H1 (cell line): ENCODE data around the gene PSKH1. TPM values are rescaled to one million over a fixed set of nuclear protein-coding genes. Genes with fewer than 3 reads are reported as not detected.

Experiments used
- CTCF ChIA-PET: fragments of 300-600 bp; sonication (Branson Sonifier 250); formaldehyde crosslinking; loops from one replicate; lab custom pipeline; 2021; ENCODE audit not compliant: partially characterized antibody; lab: Charles Lee
- POLR2A ChIA-PET: fragments of 300-600 bp; sonication (Branson Sonifier 250); formaldehyde crosslinking; loops from one replicate; lab custom pipeline; 2021; ENCODE audit warnings: inconsistent platforms; ENCODE audit not compliant: partially characterized antibody; lab: Charles Lee
- DNase-seq, 2 experiments: peaks; one replicate each; pipeline versions ENCODE4 v3.0.0 to v3.0.0-alpha.2; 2010 to 2022; ENCODE audit warnings: low spot score in 2 of 2, low read depth in 1 of 2, mixed read lengths in 1 of 2
- FAIRE-seq: peaks from 2 replicates; lab custom pipeline; 2011; peaks lifted over from hg19 to GRCh38; lab: Jason Lieb, UNC
- H2AFZ ChIP-seq: 2 replicates; pipeline ENCODE4 v1.8.1; 2012; ENCODE audit warnings: low read length, inconsistent platforms
- H2AK5ac ChIP-seq: 2 replicates; pipeline ENCODE4 v1.6.1; 2013; ENCODE audit warnings: low read depth, low read length
- H2BK120ac ChIP-seq: replicated peaks from 2 replicates; pipeline ENCODE3; 2013; ENCODE audit warnings: low read depth, low read length, inconsistent platforms
- H2BK12ac ChIP-seq: 2 replicates; pipeline ENCODE4 v1.6.1; 2013; ENCODE audit warnings: low read depth, low read length
- H2BK15ac ChIP-seq: 2 replicates; pipeline ENCODE4 v1.6.1; 2013; ENCODE audit warnings: low read length
- H2BK20ac ChIP-seq: 2 replicates; pipeline ENCODE4 v1.6.1; 2013; ENCODE audit warnings: low read length
- H2BK5ac ChIP-seq: 2 replicates; pipeline ENCODE4 v1.6.1; 2013; ENCODE audit warnings: low read depth, low read length
- H3K14ac ChIP-seq: 2 replicates; pipeline ENCODE4 v1.6.1; 2013; ENCODE audit warnings: inconsistent platforms; ENCODE audit not compliant: insufficient read length
- H3K18ac ChIP-seq: 2 replicates; pipeline ENCODE4 v1.6.1; 2013; ENCODE audit warnings: low read length; ENCODE audit errors: extremely low read depth
- H3K23ac ChIP-seq: 2 replicates; pipeline ENCODE4 v1.6.1; 2013; ENCODE audit warnings: inconsistent platforms; ENCODE audit not compliant: insufficient read length
- H3K23me2 ChIP-seq: 2 replicates; pipeline ENCODE4 v1.6.1; 2013; ENCODE audit warnings: low read depth, low read length
- H3K27ac ChIP-seq: 2 replicates; pipeline ENCODE4 v1.6.1; 2011; ENCODE audit warnings: low read depth, low read length, inconsistent platforms
- H3K27me3 ChIP-seq, 4 experiments: replicated peaks in 1 of 4; 1 replicate in 1 of 4; 2 replicates in 3 of 4; pipeline versions ENCODE4 v1.6.1 to v1.8.1; 2011 to 2013; ENCODE audit warnings: low read length in 3 of 4, mild to moderate bottlenecking in 3 of 4, inconsistent platforms in 2 of 4, mixed read lengths in 2 of 4, moderate library complexity in 1 of 4; ENCODE audit not compliant: control insufficient read depth in 3 of 4, insufficient read depth in 3 of 4; ENCODE audit errors: extremely low read depth in 1 of 4
- H3K36me3 ChIP-seq, 4 experiments: 2 replicates each; pipeline versions ENCODE4 v1.6.1 to v1.8.1; 2011 to 2013; ENCODE audit warnings: mild to moderate bottlenecking in 4 of 4, low read length in 3 of 4, moderate library complexity in 2 of 4, control low read depth in 1 of 4, inconsistent platforms in 1 of 4; ENCODE audit not compliant: insufficient read depth in 4 of 4, control insufficient read depth in 2 of 4
- H3K4ac ChIP-seq: replicated peaks from 2 replicates; pipeline ENCODE3; 2013; ENCODE audit warnings: low read length, low read depth, mixed read lengths, inconsistent platforms; ENCODE audit not compliant: insufficient read length
- H3K4me1 ChIP-seq, 4 experiments: replicated peaks in 1 of 4; 1 replicate in 1 of 4; 2 replicates in 3 of 4; pipeline versions ENCODE4 v1.6.1 to v1.8.1; 2011 to 2013; ENCODE audit warnings: low read length in 3 of 4, inconsistent platforms in 2 of 4, mixed read lengths in 1 of 4; ENCODE audit not compliant: insufficient read depth in 4 of 4, control insufficient read depth in 3 of 4
- H3K4me2 ChIP-seq, 2 experiments: 2 replicates each; pipeline versions ENCODE4 v1.6.1 to v1.8.1; 2011 to 2013; ENCODE audit warnings: low read depth in 2 of 2, low read length in 2 of 2, control low read depth in 1 of 2, inconsistent platforms in 1 of 2, mild to moderate bottlenecking in 1 of 2; ENCODE audit not compliant: insufficient read depth in 1 of 2
- H3K4me3 ChIP-seq, 4 experiments: fragments of 200-600, 300-600 bp in 1 of 4; sonication (generic), shearing (Covaris generic), sonication (Bioruptor Twin) in 1 of 4; 2 replicates each; pipeline versions ENCODE4 v1.5.1 to v1.8.1; 2011 to 2016; ENCODE audit warnings: low read length in 4 of 4, low read depth in 3 of 4, control low read depth in 2 of 4, inconsistent platforms in 2 of 4, mild to moderate bottlenecking in 2 of 4, mixed read lengths in 1 of 4, moderate library complexity in 1 of 4; ENCODE audit not compliant: insufficient read depth in 2 of 4; ENCODE audit errors: extremely low read depth in 1 of 4
- H3K56ac ChIP-seq: replicated peaks from 2 replicates; pipeline ENCODE3; 2013; ENCODE audit warnings: low read depth, mild to moderate bottlenecking, mixed read lengths, low read length, inconsistent platforms; ENCODE audit not compliant: insufficient read length
- H3K79me1 ChIP-seq: 2 replicates; pipeline ENCODE4 v1.6.1; 2013; ENCODE audit warnings: low read depth, low read length, control low read depth
- H3K79me2 ChIP-seq, 2 experiments: 2 replicates each; pipeline versions ENCODE4 v1.6.1 to v1.8.1; 2012 to 2013; ENCODE audit warnings: low read length in 2 of 2, mild to moderate bottlenecking in 2 of 2, inconsistent platforms in 1 of 2; ENCODE audit not compliant: insufficient read depth in 2 of 2, control insufficient read depth in 1 of 2
- H3K9ac ChIP-seq, 4 experiments: replicated peaks in 1 of 4; 1 replicate in 1 of 4; 2 replicates in 3 of 4; pipeline versions ENCODE4 v1.6.1 to v1.8.1; 2011 to 2013; ENCODE audit warnings: low read depth in 3 of 4, low read length in 3 of 4, control low read depth in 2 of 4, mild to moderate bottlenecking in 2 of 4, moderate library complexity in 2 of 4, inconsistent platforms in 1 of 4; ENCODE audit errors: extremely low read depth in 1 of 4
- H3K9me3 ChIP-seq, 2 experiments: 2 replicates each; pipeline versions ENCODE4 v1.6.1 to v1.8.1; 2012 to 2013; ENCODE audit warnings: mild to moderate bottlenecking in 2 of 2, moderate library complexity in 2 of 2, control low read depth in 1 of 2, inconsistent platforms in 1 of 2, low read depth in 1 of 2, low read length in 1 of 2, mixed read lengths in 1 of 2; ENCODE audit not compliant: insufficient read depth in 2 of 2
- H4K20me1 ChIP-seq, 2 experiments: replicated peaks in 1 of 2; 2 replicates each; pipeline versions ENCODE3 to v1.8.1; 2011 to 2013; ENCODE audit warnings: inconsistent platforms in 2 of 2, low read length in 2 of 2, mild to moderate bottlenecking in 1 of 2; ENCODE audit not compliant: insufficient read depth in 2 of 2, control insufficient read depth in 1 of 2
- H4K5ac ChIP-seq: 2 replicates; pipeline ENCODE4 v1.6.1; 2013; ENCODE audit warnings: low read length, low read depth, mixed read lengths, inconsistent platforms; ENCODE audit not compliant: insufficient read length
- H4K8ac ChIP-seq: 2 replicates; pipeline ENCODE4 v1.8.0; 2013; ENCODE audit warnings: mild to moderate bottlenecking, moderate library complexity, low read length, inconsistent platforms; ENCODE audit not compliant: insufficient read depth; ENCODE audit errors: extremely low read depth
- H4K91ac ChIP-seq: replicated peaks from 2 replicates; pipeline ENCODE3; 2013; ENCODE audit warnings: low read length, mixed read lengths, inconsistent platforms; ENCODE audit not compliant: insufficient read length
- ATF3 ChIP-seq: IDR thresholded peaks from 2 replicates; pipeline ENCODE4 v1.6.1; 2011; ENCODE audit warnings: low read depth, mild to moderate bottlenecking, low read length; ENCODE audit not compliant: insufficient read depth
- BCL11A ChIP-seq, 2 experiments: IDR thresholded peaks; one replicate each; pipeline ENCODE4 v1.6.1; 2011; ENCODE audit warnings: low read depth in 2 of 2, low read length in 2 of 2, mild to moderate bottlenecking in 2 of 2
- CBX5 ChIP-seq: fragments of 300-800, 300-1000 bp; sonication (generic); IDR thresholded peaks from 2 replicates; pipeline ENCODE4 v1.7.1; 2016; ENCODE audit warnings: antibody characterized with exemption, low read length, low read depth
- CBX8 ChIP-seq: fragments of 300-800, 300-1000 bp; sonication (generic); IDR thresholded peaks from 2 replicates; pipeline ENCODE4 v1.7.1; 2016; ENCODE audit warnings: low read depth, low read length, borderline replicate concordance
- CREB1 ChIP-seq: IDR thresholded peaks from 2 replicates; pipeline ENCODE4 v1.6.1; 2012; ENCODE audit warnings: inconsistent platforms
- KDM4A ChIP-seq: IDR thresholded peaks from one replicate; pipeline ENCODE4 v1.7.1; 2012; ENCODE audit warnings: low read depth, mild to moderate bottlenecking, moderate library complexity, low read length, inconsistent platforms; ENCODE audit not compliant: severe bottlenecking
- POU5F1 ChIP-seq: IDR thresholded peaks from 2 replicates; pipeline ENCODE4 v1.6.1; 2011; ENCODE audit warnings: low read depth, mild to moderate bottlenecking, low read length, moderate library complexity
- RBBP5 ChIP-seq: IDR thresholded peaks from 2 replicates; pipeline ENCODE4 v1.7.1; 2012; ENCODE audit warnings: low read depth, mild to moderate bottlenecking, inconsistent platforms, low read length, moderate library complexity, borderline replicate concordance
- TAF7 ChIP-seq: optimal IDR thresholded peaks from 2 replicates; pipeline ENCODE3; 2011; ENCODE audit warnings: low read depth, mild to moderate bottlenecking, inconsistent platforms, low read length, moderate library complexity, borderline replicate concordance
- TBP ChIP-seq: IDR thresholded peaks from 2 replicates; pipeline ENCODE4 v1.6.1; 2011; ENCODE audit warnings: low read depth, low read length, improper control_type of control experiment
- whole genome bisulfite sequencing, 2 experiments: shearing (Covaris generic) in 1 of 2; methylation state at CpG; one replicate each; pipeline versions ENCODE4 v1.1.6 to v1.1.7; 2013 to 2015; ENCODE audit warnings: low lambda C conversion rate in 2 of 2, mixed read lengths in 2 of 2, inconsistent platforms in 1 of 2, low coverage in 1 of 2, missing lambda C conversion rate in 1 of 2; ENCODE audit not compliant: insufficient replicate concordance in 2 of 2, insufficient coverage in 1 of 2, insufficient read length in 1 of 2; ENCODE audit errors: extremely low coverage in 1 of 2, missing lambda C conversion rate in 1 of 2; 5-methylcytosine and 5-hydroxymethylcytosine counted together
- polyA plus RNA-seq, 7 experiments: library from polyadenylated mRNA; depleted of rRNA in 3 of 7; stranded (reverse) in 5 of 7; unstranded in 2 of 7; fragments of >200 nt in 5 of 7; fragments of 200-250 nt in 2 of 7; gene quantifications; 1 replicate in 5 of 7; 2 replicates in 1 of 7; 4 replicates in 1 of 7; pipeline versions ENCODE4 v1.2.1 to v1.2.3, GENCODE V29; 2011 to 2013; ENCODE audit warnings: missing spikeins in 2 of 7, mixed read lengths in 2 of 7
- total RNA-seq: library from RNA; stranded (reverse); fragmentation: NEBNext Ultra II Directional; extraction: Animal tissue kit (Norgen Biotek cat#: 25700); gene quantifications from 2 replicates; pipeline ENCODE4 v1.2.1, GENCODE V29; 2021
- TF ChIP-seq, protein P1 (sequence below), 3 experiments: IDR thresholded peaks; 1 replicate in 2 of 3; 2 replicates in 1 of 3; pipeline versions ENCODE4 v1.5.1 to v1.6.1; 2011; ENCODE audit warnings: low read length in 3 of 3, mild to moderate bottlenecking in 3 of 3, inconsistent platforms in 2 of 3, low read depth in 1 of 3, moderate library complexity in 1 of 3; ENCODE audit not compliant: insufficient read depth in 1 of 3; ENCODE audit errors: control extremely low read depth in 1 of 3

The PSKH1 gene
- total and polyA plus RNA-seq, 2 of the 8 experiments (the other 6 are each of a cell fraction or from before 2014, with no cell fraction given): 24.8 to 51.0 TPM

- no peak overlapping the region for H2BK120ac ChIP-seq
- no peak overlapping the region for H2BK5ac ChIP-seq
- no peak overlapping the region for H3K23ac ChIP-seq
- H3K36me3 ChIP-seq: peaks cover 31 to 57% (median 48%) of the 10 kb centered on the region in 4 experiments
- no peak overlapping the region for H4K8ac ChIP-seq
- no peak for TF ChIP-seq POU5F1
- TF ChIP-seq TBP: no peak
- no peak for TF ChIP-seq CBX8
- no peak for TF ChIP-seq KDM4A
- TF ChIP-seq CBX5: no peak
- TF ChIP-seq, protein P1, sequence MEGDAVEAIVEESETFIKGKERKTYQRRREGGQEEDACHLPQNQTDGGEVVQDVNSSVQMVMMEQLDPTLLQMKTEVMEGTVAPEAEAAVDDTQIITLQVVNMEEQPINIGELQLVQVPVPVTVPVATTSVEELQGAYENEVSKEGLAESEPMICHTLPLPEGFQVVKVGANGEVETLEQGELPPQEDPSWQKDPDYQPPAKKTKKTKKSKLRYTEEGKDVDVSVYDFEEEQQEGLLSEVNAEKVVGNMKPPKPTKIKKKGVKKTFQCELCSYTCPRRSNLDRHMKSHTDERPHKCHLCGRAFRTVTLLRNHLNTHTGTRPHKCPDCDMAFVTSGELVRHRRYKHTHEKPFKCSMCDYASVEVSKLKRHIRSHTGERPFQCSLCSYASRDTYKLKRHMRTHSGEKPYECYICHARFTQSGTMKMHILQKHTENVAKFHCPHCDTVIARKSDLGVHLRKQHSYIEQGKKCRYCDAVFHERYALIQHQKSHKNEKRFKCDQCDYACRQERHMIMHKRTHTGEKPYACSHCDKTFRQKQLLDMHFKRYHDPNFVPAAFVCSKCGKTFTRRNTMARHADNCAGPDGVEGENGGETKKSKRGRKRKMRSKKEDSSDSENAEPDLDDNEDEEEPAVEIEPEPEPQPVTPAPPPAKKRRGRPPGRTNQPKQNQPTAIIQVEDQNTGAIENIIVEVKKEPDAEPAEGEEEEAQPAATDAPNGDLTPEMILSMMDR (IDR thresholded peaks at IDR 0.05; ENCODE audit: control extremely low read depth in 1 of 3, insufficient read depth in 1 of 3, low read depth in 1 of 3, low read length in 3 of 3): no peak
- no peak for TF ChIP-seq ATF3
- TF ChIP-seq TAF7: no peak
- no peak for TF ChIP-seq BCL11A (IDR thresholded peaks at IDR 0.05; ENCODE audit: low read depth in 2 of 2, low read length in 2 of 2)
- no peak for TF ChIP-seq CREB1
- TF ChIP-seq RBBP5: no peak
- no peaks in the 10 kb centered on the region for H3K27me3 ChIP-seq
- DNase-seq: no peak
- no peak overlapping the region for H2BK12ac ChIP-seq
- H2BK15ac ChIP-seq: no peak overlapping the region
- no peak overlapping the region for H3K27ac ChIP-seq
- H3K4ac ChIP-seq: no peak overlapping the region
- H2AK5ac ChIP-seq: no peak overlapping the region
- H3K4me3 ChIP-seq: no peak overlapping the region
- no peak overlapping the region for H3K9ac ChIP-seq
- peaks cover 13% of the 10 kb centered on the region for H3K79me1 ChIP-seq
- H3K23me2 ChIP-seq: no peaks in the 10 kb centered on the region; the same call in 1 of the 2 replicates
- ChIA-PET POLR2A (interaction anchor here (0.9 to 1.4 kb wide), 3 partner anchors 11 to 51 kb away, joined by 3 read pairs; no protein-coding TSS in a partner anchor), CTCF (interaction anchor here (0.8 to 21.8 kb wide), 7 partner anchors 13 to 64 kb away, joined by 3 to 623 read pairs (median 4); partner anchors contain the start of genes CTRL, LCAT and PSMB10)
- H3K4me1 ChIP-seq: peaks cover 0 to 7% (median 3%) of the 10 kb centered on the region in 4 experiments; a peak in 3 of 7 replicates
- WGBS, 2 experiments: 94% methylated on average over 6 of the region's 6 CpGs; no CpG with 5 or more reads in 1 of the 2 experiments
- no peak overlapping the region for H4K5ac ChIP-seq
- H3K79me2 ChIP-seq: peaks cover 3 to 29% of the 10 kb centered on the region in 2 experiments; a peak in 3 of 4 replicates
- H3K4me2 ChIP-seq: no peak overlapping the region
- H2AFZ ChIP-seq: no peak overlapping the region
- FAIRE-seq: no peak
- H4K20me1 ChIP-seq: peaks cover 10 to 20% of the 10 kb centered on the region in 2 experiments
- no peak overlapping the region for H3K18ac ChIP-seq
- H2BK20ac ChIP-seq: no peak overlapping the region
- H4K91ac ChIP-seq: no peak overlapping the region
- H3K56ac ChIP-seq: no peak overlapping the region
- no peak overlapping the region for H3K14ac ChIP-seq
- H3K9me3 ChIP-seq: no peaks in the 10 kb centered on the region
Observed at GRCh38 chr16:67878232-67878631, 14.8 kb upstream of the PSKH1 start.
